NCI-H446 (cell line): ENCODE results near the gene FAM20C.
"Not testable (repeated sequence)": the region's sequence is repeated elsewhere in the genome, so short reads cannot be mapped to it uniquely, and the experiment has no call there.

ENCODE experiments used
- DNase-seq, 2 experiments: peaks; one replicate each; lab custom pipeline; 2025; lab: John Stamatoyannopoulos, UW

The FAM20C gene

DNA sequence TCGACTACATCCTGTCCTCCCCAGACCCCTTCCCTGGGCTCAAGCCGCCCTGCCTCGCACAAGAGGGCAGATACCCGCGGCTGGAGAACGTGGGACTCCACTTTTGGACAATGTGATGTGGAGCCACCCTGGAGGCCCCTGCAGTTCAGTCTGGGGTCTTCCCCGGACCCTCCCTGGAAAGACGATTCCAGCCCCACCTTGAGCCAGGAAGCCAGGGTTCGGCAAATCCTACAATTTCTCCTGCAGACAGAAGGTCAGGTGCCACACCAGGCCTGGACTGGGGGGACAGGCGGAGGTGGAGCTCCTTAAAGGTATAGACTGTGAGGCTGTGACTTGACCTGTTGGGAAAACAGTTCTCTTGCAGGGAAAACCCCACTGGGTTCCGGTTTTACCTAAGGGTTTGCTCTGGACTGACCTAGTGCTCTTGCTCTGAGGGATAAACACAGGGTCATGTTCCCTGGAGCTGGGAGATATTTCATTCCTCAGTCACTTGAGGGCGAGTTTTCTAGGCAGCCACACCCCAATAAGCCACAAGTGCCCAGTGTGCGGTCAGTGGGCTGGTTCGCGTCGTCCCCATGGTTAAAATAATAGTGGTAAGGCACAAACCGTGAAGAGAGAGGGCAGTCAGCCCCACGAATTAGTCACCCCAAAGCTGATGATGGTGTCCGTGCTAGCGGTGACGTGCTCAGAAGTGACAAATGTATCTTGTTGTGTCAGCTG lies 99.2 kb downstream of the FAM20C start:
- DNase-seq: no peak

DNA sequence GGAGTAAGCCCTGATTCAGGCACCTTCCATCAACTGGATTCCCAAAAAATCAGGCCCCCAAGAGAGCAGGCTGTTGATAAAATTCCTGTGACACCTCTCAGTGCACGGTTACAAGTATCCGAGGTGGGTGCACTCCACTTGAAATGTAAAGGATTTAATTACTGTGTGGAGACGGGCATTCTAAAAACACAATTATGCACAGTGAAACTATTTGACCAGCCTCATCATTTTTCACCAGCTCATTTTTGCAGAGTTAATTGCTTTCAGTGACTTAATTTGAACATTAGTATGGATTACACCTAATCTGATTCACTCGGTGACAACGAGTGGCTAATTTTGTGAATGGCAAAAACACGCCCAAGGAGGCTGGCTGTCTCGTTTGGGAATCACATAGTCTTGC lies 99.9 kb downstream of the FAM20C start:
- no peak for DNase-seq

DNA sequence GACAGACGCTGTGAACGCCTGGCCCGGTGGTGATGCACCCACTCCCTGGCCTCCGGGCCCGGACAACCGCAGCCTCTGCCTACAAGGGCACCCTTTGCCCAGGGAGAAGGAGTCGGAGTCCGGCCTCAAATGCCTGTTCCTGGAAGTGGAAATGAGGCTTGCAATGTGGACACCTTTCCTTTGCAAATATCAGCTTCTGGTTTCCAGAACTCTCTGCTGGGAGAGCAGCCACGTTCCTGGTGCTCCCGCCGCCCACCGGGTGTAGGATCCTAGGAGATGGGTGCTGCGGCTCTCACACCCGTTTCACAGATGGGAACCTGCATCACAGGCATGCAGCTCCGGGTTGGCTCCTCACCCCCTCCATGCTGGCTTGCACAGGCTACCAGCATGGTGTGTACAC lies 100.5 kb downstream of the FAM20C start:
- DNase-seq: no peak

DNA sequence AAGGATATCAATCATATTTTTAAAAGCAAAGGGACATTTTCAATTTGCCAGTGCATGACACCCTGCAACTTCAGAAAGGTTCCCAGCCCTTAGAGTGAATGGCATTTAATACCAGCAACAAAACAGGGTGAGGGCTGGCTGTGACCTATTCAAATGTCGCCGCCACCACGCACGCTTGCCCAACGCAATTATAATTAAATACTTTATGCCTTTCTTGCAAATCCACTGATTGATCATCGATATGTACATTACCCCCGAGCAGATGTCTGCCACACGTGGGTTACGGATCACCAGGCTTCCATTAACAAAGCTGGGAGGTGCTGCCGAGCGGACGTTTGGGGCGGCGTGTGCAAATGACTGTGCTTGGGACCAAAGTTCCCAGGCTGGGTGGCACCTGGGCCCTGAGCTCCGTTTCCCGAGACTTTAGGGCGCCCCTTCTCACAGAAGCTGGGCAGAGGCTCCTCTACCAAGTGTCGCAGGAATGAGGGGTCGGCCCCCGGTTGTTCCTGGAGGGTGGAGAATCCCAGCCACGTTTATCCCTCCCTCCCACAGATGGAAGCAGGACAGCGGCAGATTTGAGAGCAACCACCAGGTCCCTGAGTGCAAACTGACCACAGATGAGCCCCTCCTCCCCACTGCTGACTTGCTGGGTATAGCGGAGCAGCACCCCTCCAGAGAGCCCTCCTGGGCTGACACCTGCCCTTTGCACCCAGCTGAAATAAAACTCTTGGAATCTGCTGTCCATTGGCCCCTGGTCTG lies 101.5 kb downstream of the FAM20C start:
- no peak for DNase-seq

DNA sequence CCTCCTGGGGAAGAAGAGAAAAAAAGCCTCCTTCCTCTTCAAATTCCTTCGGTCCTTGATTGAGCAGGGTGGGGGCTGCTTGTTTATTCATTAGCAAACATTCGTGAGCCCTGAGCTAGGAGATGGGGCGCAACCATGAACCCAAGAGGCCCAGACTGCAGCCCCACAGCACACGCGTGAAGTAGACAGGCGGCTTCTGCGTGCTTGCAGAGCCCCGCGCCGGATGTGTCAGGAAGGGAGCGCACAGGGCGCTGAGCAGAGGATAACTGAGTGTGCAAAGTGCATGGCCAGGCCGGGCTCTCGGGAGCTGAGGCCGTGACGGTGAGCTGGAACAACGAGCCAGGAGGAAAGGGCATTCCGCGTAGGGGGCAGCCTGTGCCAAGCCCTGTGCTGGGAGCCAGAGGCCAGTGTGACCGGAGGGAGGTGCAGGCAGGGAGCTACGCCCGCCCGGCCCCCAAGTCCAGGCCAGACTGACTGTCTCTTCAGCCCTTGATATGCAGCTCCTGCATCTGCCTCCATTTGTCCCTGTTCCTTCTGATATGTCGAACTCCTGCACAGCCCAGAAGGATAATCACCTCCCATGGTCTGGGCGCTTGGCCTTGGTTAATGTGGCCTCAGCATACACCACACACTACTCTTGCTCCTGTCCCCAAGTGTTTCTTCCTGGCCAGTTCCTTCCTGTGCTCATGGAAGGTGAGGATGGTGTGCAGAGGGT lies 102.2 kb downstream of the FAM20C start:
- no peak for DNase-seq

DNA sequence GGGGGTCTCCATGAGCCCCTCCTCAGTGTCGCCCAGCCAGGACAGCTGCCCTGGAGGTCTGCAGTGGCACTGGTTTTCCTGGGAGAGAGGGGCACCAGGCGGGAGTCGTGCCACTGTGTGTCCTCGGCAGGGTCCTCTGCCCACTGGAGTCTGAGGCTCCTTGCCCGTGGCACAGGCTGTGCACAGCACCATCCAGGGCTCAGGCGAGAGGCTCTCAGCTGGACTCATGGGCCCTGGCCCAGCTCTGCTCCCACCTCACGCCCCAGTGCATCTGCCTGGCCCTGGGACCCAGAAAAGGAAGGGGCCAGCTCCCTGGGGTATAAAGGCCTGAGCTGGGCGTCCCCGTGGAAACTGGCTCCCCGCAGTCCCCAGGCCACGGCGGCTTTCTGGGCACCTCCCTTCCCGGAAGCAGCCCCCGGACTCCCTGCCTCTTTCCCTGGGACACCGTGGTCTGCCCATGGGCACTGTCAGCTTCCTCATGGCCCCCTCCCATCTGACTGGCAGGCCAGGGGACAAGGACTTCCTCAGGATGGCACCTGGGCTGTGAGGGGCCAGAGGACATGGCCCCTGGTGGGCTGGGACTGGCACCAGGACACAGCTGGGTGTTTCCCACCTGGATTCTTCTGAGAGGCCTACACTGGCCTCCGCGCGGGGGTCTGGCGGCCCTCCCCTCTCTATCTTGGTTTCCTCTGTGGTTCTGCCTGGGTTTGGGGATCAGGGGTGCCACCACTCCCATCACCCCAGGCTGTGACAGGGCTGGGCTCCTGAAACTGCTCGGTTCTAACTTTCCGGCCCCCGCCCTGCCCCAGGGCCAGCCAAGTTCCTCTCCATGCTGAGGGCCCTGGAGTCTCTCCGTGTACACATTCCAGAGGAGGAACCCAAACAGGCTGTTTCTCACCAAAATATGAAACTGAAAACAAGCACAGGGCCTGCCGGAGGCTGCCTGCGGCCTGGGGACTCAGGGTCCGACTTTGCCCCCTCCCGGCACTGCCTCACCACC lies 103.1 kb downstream of the FAM20C start:
- DNase-seq: no peak

DNA sequence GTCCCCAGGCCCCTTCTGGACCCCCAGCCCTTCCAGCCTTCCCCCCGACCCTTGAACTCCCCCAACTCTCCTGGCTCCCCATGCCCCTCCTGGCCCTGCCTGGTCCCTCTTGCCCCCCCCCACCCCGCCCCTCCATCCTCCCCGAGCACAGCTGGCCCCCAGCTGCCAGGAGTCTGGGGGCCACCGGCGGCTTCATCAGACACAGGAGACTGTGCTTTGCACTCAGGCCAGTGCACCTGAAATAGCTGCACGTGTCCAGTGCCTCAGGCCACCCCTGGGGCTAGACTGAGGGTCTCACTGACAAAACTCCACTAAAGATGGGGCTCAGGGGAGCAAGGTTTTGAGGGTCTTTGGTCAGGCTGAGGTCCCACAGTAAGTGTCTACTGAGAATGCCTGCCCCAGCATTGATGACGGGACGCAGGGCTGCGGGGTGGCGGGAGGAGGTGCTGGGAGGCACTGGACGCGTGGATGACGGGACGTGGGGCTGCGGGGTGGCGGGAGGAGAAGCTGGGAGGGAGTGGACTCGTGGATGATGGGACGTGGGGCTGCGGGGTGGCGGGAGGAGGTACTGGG lies 104.1 kb downstream of the FAM20C start:
- no peak for DNase-seq

DNA sequence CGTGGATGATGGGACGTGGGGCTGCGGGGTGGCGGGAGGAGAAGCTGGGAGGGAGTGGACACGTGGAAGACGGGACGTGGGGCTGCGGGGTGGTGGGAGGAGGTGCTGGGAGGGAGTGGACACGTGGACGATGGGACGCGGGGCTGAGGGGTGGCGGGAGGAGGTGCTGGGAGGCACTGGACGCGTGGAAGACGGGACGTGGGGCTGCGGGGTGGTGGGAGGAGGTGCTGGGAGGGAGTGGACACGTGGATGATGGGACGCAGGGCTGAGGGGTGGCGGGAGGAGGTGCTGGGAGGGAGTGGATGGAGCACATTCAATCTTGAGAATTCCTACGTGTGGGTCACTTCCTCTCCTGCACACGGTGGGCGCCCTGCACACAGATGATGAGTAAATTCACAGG lies 104.8 kb downstream of the FAM20C start:
- not testable (repeated sequence) for DNase-seq

DNA sequence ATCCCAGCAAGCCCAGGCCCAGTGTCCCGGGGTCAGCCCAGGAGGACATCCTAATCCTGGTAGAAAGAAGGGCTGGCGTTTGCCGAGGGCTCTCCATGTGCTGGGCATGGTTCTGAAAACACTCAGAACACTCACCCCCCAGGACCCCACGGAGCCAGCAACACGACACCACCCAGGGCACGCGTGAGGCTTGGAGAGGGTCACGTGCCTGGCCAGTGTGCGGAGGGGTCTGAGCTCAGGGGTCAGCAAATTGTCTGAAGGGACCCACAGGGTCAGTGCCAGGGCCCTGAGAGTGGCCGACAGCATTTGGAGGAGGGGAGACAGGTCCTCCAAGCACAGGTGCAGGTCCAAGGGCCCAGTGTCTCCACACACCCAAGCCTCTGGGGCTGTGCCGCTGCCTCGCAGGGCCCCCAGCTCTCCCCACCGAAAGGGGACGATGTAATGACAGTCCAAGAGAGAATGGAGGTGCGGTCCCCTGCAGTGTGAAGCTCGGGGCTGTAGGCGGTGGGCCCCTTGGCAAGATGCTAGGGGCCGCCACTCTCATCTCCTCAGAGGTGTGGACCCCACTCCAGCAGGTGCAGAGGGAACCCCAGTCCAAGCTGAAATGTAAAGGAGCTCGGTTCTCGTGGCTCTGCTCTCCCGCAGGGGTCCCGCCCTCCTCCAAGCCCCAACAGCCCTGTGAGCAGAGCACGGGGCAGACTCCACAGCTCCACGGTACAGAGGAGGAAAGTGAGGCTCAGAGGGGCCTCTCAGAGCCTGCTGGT lies 105.4 kb downstream of the FAM20C start:
- no peak for DNase-seq

DNA sequence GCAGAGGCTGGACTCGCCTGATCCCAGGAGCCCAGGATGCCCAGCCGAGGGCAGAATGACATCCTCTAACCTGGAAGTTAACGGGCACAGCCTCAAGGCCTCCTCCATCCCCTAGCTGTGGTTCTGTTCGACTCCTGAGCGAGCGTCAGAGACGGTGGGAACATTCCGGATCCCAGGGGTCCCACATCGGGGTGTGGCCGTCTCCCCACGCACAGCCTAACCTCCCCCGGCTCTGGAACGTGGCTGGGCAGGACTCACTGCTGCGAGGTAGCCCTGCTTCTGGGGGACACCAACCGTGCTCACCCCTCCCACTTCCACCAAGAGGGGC lies 106.0 kb downstream of the FAM20C start:
- no peak for DNase-seq

DNA sequence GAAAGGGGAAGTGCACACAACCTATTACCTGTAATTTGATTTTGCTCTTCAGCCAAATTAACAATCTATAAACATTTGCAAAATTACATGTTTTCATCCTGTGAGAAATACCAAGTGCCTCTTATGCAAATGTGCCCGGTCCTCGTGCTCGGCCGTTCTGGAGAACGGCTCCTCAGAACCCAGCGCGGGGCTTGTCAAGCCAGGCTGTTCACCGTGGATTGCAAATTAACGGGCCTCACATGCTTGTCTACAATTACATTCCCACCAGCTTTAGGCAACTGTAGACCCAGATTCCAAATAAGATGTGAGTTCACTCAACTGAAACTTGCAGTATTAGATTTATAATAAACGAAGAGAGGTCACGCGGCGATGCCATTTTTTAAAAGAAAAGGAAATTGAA lies 106.4 kb downstream of the FAM20C start:
- no peak for DNase-seq

DNA sequence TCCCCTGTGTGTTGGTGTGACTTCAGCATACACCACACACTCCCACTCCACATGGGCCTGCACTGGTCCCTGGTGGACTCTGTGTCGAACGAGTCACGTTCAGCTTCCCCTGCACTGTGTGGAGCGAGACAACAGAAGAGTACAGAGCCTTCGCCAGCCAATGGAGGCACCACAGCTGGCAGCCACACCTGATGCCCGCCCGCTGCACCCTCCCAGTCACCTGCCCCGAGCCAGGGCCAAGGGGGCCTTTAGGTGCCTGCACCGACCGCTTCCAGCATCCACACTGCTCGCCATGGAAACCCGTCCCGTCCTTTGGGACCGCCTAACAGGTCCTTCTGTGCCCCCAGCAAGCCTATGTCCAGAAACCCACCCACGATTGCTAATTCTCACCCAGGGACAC lies 106.8 kb downstream of the FAM20C start:
- DNase-seq: no peak

DNA sequence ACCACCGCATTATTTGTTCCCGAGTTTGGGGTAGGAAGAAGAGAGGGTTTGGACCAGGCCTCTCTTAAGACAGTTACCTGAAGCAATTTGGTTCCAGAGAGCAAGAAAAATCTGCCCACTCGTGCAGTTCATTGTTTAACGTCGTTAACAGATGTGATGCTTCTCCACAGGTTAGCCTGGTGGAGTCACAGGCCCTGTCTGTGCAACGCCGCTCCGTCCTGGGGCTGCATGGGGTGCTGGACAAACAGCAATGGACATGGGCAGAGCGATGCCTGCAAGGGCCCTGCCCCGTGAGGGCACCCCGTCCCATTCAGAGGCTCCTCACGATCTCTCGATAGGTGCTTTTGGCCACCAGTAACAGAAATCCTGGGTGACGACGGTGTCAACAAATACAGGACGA lies 107.3 kb downstream of the FAM20C start:
- no peak for DNase-seq

DNA sequence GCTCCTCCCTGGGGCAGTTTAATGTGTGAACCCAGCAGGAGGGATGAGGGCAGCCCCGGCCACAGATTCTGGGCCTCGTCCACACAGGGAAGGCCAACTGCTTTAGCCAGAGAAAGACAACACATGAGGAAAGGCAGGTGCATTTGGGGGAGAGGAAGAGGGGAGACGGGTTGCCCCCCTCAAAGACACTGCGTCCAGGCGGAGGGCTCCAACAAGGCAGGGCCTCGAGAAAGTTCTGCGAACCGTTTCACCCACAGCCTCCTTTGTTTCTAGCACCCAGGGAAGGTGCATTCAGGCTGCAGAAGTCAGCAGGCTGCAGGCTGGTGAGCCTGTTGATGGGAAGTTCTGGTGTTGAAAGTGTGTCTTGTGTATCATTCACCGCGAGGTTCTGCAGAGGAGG lies 107.7 kb downstream of the FAM20C start:
- no peak for DNase-seq

DNA sequence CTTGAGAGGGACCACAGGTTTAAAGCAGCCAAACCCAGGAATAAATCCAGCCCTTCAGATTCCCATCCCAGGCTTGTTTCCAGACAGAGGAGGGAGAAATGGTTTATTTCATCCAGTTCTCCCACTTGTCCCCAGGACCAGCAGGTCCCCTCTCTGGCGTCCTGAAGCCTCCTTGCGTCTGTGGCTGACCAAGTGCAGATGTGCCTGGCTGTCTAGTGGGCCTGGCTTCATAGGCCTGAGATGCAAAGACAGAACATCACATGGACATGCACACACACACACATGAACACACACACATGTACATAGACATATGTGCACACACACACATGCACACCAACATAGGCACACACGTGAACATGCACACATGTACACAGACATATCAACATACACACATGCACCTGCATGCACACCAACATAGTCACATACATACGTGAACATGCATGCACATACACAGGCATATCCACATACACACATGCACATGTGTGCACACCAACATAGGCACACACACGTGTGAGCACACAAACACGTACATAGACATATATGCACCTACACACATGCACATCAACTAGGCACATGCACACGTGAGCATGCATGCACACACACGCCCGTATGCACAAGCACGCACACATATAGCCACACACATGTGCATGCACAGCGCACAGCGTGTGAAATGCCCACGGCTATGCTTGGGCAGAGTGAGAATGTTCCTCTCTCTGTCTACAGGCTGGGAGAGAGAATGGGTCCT lies 108.3 kb downstream of the FAM20C start:
- DNase-seq: no peak

DNA sequence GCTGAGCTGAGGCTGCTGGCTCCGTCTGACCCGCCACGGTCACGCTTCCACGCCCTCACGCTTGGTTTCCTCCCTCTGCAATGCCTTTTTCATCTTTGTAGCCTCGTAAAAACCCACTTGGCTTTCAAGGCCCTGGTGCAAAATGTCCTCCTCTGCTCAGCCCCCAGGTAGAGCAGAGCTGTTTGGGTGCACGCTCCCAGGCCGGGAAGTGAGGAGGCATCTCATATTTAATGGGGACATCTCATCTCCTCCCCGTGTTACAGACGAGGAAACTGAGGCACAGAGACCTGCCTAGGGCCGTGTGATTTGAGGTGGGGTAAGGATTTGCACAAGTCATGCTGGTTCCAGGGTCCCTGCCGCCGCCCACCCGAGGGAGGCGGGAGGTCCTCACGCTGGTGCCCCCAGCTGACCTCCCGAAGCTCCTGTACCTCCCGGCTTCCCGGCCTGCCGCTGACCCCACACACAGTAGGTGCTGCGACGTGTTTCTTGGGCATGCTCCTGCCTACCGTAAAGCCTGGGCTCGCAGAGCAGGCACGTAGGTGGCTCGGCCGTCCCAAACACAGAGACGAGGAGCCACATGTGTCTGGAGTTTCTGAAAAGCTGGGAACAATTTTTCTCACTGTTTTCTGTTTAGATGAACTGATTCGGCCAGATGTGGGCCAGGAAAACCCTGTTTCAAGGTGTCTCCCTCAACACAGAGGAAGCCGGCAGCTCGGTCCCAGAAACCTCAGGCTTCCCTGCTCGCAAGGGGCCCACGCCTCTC lies 109.1 kb downstream of the FAM20C start:
- no peak for DNase-seq

DNA sequence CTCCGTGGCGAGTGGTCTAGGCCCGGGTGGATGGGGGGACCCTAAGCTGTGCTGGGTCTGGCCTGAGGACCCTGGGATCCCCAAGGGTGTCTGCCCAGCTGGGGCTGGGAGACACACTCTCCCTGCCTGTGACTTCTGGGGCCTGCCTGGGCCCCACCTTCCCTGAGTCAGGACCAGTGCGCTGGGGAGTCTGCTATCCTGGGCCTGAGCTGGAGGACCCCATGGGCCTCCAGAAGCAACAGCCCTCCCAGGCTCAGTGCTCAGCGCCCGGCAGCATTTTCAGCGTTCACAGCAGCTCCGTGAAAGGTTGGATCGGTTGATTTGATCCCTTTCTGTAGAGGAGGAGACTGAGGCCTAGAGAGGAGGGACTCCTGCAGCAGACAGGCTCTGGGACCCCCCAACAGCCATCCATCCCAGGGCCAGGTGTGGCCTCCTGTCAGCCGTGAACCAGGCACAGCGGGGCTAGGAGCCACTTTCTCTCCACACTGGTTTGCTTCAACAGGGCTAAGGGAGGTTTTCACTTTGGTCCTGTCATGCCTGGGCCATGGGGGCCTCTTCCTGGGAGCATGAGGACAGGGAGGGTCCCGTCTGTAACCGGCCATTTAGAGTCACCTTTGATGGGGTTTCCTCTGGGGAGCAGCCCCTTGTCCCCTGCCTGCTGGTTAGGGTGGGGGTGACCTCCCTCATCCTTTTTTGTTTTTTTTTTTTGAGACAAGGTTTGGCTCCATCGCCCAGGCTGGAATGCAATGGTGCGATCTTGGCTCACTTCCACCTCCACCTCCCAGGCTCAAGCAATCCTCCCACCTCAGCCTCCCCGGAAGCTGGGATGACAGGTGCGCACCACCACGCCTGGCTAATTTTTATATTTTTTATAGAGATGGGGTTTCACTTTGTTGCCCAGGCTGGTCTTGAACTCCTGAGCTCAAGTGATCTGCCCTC lies 110.0 kb downstream of the FAM20C start:
- DNase-seq: no peak

DNA sequence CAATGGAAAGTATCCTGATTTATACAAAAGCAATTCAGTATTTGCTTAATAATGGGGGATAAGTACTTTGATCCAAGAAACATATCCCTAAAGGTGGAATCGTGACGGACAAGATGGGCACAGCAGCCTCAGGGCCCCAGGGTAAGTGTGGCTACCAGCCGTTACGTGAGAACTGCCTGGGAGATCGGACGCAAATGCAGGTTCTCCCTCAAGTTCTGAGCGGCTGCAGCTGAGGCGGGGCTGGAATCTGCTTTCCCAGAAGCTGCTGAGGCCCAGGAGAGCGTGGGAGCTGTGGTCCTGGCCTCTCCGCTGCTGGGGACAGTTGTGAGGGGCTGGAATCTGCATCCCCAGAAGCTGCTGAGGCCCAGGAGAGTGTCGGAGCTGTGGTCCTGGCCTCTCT lies 111.1 kb downstream of the FAM20C start:
- DNase-seq: no peak
